Keratinocyte (primary cell): ENCODE data around the gene ENGASE. TPM values are rescaled to one million over a fixed set of nuclear protein-coding genes. Genes with fewer than 3 reads are reported as not detected.
"Not testable (repeated sequence)": the region's sequence is repeated elsewhere in the genome, so short reads cannot be mapped to it uniquely, and the experiment has no call there.

ENCODE experiments used
- DNase-seq: peaks from one replicate; pipeline ENCODE4 v3.0.0-alpha.2; 2011; ENCODE audit warnings: low read depth, missing footprints, low spot score
- FAIRE-seq: peaks from 2 replicates; lab custom pipeline; 2011; peaks lifted over from hg19 to GRCh38; lab: Jason Lieb, UNC
- H2AFZ ChIP-seq: 2 replicates; pipeline ENCODE4 v1.6.0; 2012; ENCODE audit warnings: low read length, control low read depth, inconsistent platforms; ENCODE audit not compliant: control insufficient read depth
- H3K27ac ChIP-seq: 2 replicates; pipeline ENCODE4 v1.5.1; 2011; ENCODE audit warnings: low read length; ENCODE audit not compliant: control insufficient read depth, insufficient read depth
- H3K27me3 ChIP-seq: 3 replicates; pipeline ENCODE4 v1.6.0; 2011; ENCODE audit warnings: low read length; ENCODE audit not compliant: control insufficient read depth, insufficient read depth; ENCODE audit errors: extremely low read depth
- H3K36me3 ChIP-seq, 2 experiments: 2 replicates in 1 of 2; 3 replicates in 1 of 2; pipeline ENCODE4 v1.5.1; 2011; ENCODE audit warnings: low read length in 2 of 2, mild to moderate bottlenecking in 1 of 2; ENCODE audit not compliant: control insufficient read depth in 2 of 2, insufficient read depth in 2 of 2; ENCODE audit errors: extremely low read depth in 1 of 2
- H3K4me1 ChIP-seq: 3 replicates; pipeline ENCODE4 v1.5.1; 2011; ENCODE audit warnings: low read length; ENCODE audit not compliant: control insufficient read depth, insufficient read depth; ENCODE audit errors: extremely low read depth
- H3K4me2 ChIP-seq: 3 replicates; pipeline ENCODE4 v1.6.0; 2011; ENCODE audit warnings: low read depth, low read length; ENCODE audit not compliant: control insufficient read depth, insufficient read depth; ENCODE audit errors: extremely low read depth
- H3K4me3 ChIP-seq, 3 experiments: fragments of 200-600 bp in 1 of 3; sonication (generic) in 1 of 3; 2 replicates in 2 of 3; 3 replicates in 1 of 3; pipeline ENCODE4 v1.5.1; 2011 to 2016; ENCODE audit warnings: low read length in 3 of 3, mild to moderate bottlenecking in 3 of 3, control low read depth in 2 of 3, inconsistent platforms in 1 of 3, low read depth in 1 of 3, mixed read lengths in 1 of 3, mixed run types in 1 of 3, moderate library complexity in 1 of 3; ENCODE audit not compliant: control insufficient read depth in 2 of 3, insufficient read depth in 2 of 3; ENCODE audit errors: extremely low read depth in 1 of 3
- H3K79me2 ChIP-seq: 2 replicates; pipeline ENCODE4 v1.6.0; 2012; ENCODE audit warnings: low read length; ENCODE audit not compliant: control insufficient read depth, insufficient read depth
- H3K9ac ChIP-seq: 3 replicates; pipeline ENCODE4 v1.6.0; 2011; ENCODE audit warnings: low read length; ENCODE audit not compliant: control insufficient read depth, insufficient read depth; ENCODE audit errors: extremely low read depth
- H3K9me1 ChIP-seq: 3 replicates; pipeline ENCODE4 v1.6.0; 2011; ENCODE audit warnings: low read length; ENCODE audit not compliant: control insufficient read depth, insufficient read depth; ENCODE audit errors: extremely low read depth
- H3K9me3 ChIP-seq: 2 replicates; pipeline ENCODE4 v1.5.1; 2012; ENCODE audit warnings: low read depth, low read length; ENCODE audit not compliant: control insufficient read depth
- H4K20me1 ChIP-seq: 3 replicates; pipeline ENCODE4 v1.6.0; 2011; ENCODE audit warnings: low read length; ENCODE audit not compliant: control insufficient read depth, insufficient read depth; ENCODE audit errors: extremely low read depth
- CTCF ChIP-seq, 3 experiments: IDR thresholded peaks in 1 of 3; conservative IDR thresholded peaks in 1 of 3; optimal IDR thresholded peaks in 1 of 3; 2 replicates in 2 of 3; 3 replicates in 1 of 3; pipeline versions ENCODE3 to v1.5.1; 2011; ENCODE audit warnings: low read length in 3 of 3, mild to moderate bottlenecking in 3 of 3, moderate library complexity in 2 of 3, control low read depth in 1 of 3, inconsistent platforms in 1 of 3; ENCODE audit not compliant: insufficient read depth in 2 of 3; ENCODE audit errors: extremely low read depth in 1 of 3
- EZH2 ChIP-seq: IDR thresholded peaks from one replicate; pipeline ENCODE4 v1.6.1; 2012; ENCODE audit warnings: inconsistent platforms, mild to moderate bottlenecking, low read length, moderate library complexity
- dilution Hi-C: fragments of 300-500 bp; cut with MboI; formaldehyde crosslinking; loops from one replicate; pipeline ENCODE4 v1.7.0; 2020; ENCODE audit warnings: low sequenced_read_pairs; ENCODE audit not compliant: extremely low pct_ligation_motif_present
- polyA plus RNA-seq, 5 experiments: library from polyadenylated mRNA; depleted of rRNA in 3 of 5; stranded (reverse) in 3 of 5; stranded (forward) in 1 of 5; unstranded in 1 of 5; fragments of >200 nt; gene quantifications; 1 replicate in 1 of 5; 2 replicates in 3 of 5; 3 replicates in 1 of 5; pipeline versions ENCODE4 v1.2.1 to v1.2.3, GENCODE V29; 2011 to 2012; ENCODE audit warnings: missing spikeins in 2 of 5, low read depth in 1 of 5, low replicate concordance in 1 of 5

The ENGASE gene
- polyA plus RNA-seq, 1 donor (not counting 4 experiments of a cell fraction or from before 2014, with no cell fraction given), result 6.6 TPM

- H3K4me2 ChIP-seq, result no peak overlapping the region
- H3K9me3 ChIP-seq, result no peaks in the 10 kb centered on the region
Observed at GRCh38 chr17:79073016-79073705, 1.5 kb upstream of the ENGASE start.

GRCh38 chr17:79073706-79074088 lies 927 bp upstream of the ENGASE start:
- no peaks in the 10 kb centered on the region for H3K79me2 ChIP-seq
- no peak overlapping the region for H2AFZ ChIP-seq
- dilution Hi-C loops, result no loop called here
- H3K9ac ChIP-seq, result no peak overlapping the region
- no peak overlapping the region for H3K4me3 ChIP-seq
- H3K27ac ChIP-seq, result no peak overlapping the region
- no peaks in the 10 kb centered on the region for H4K20me1 ChIP-seq
- no peak overlapping the region for H3K4me2 ChIP-seq
- TF ChIP-seq CTCF (optimal IDR thresholded peaks at IDR 0.05 in 1 of 3, IDR thresholded peaks at IDR 0.05 in 1 of 3, conservative IDR thresholded peaks at IDR 0.05 in 1 of 3; ENCODE audit: extremely low read depth in 1 of 3, insufficient read depth in 2 of 3, low read length in 3 of 3) (no peak), EZH2 (no peak)
- FAIRE-seq (no peak), DNase-seq (no peak)
- H3K9me3 ChIP-seq, result no peaks in the 10 kb centered on the region
- H3K27me3 ChIP-seq, result no peaks in the 10 kb centered on the region
- H3K9me1 ChIP-seq, result no peaks in the 10 kb centered on the region
- peaks cover 3 to 5% of the 10 kb centered on the region in 2 experiments for H3K36me3 ChIP-seq
- no peaks in the 10 kb centered on the region for H3K4me1 ChIP-seq

More at GRCh38 chr17:79073016-79073705, 1.5 kb upstream of the ENGASE start:
- FAIRE-seq (no peak), DNase-seq (no peak)
- no peaks in the 10 kb centered on the region for H3K36me3 ChIP-seq
- no peaks in the 10 kb centered on the region for H3K9me1 ChIP-seq
- no peak overlapping the region for H3K27ac ChIP-seq
- dilution Hi-C loops, result no loop called here
- no peak overlapping the region for H3K9ac ChIP-seq
- no peaks in the 10 kb centered on the region for H4K20me1 ChIP-seq
- TF ChIP-seq EZH2 (no peak), CTCF (optimal IDR thresholded peaks at IDR 0.05 in 1 of 3, IDR thresholded peaks at IDR 0.05 in 1 of 3, conservative IDR thresholded peaks at IDR 0.05 in 1 of 3; ENCODE audit: extremely low read depth in 1 of 3, insufficient read depth in 2 of 3, low read length in 3 of 3) (no peak)
- no peaks in the 10 kb centered on the region for H3K27me3 ChIP-seq
- H2AFZ ChIP-seq, result no peak overlapping the region
- H3K4me3 ChIP-seq, result no peak overlapping the region
- no peaks in the 10 kb centered on the region for H3K79me2 ChIP-seq
- H3K4me1 ChIP-seq, result no peaks in the 10 kb centered on the region

DNA sequence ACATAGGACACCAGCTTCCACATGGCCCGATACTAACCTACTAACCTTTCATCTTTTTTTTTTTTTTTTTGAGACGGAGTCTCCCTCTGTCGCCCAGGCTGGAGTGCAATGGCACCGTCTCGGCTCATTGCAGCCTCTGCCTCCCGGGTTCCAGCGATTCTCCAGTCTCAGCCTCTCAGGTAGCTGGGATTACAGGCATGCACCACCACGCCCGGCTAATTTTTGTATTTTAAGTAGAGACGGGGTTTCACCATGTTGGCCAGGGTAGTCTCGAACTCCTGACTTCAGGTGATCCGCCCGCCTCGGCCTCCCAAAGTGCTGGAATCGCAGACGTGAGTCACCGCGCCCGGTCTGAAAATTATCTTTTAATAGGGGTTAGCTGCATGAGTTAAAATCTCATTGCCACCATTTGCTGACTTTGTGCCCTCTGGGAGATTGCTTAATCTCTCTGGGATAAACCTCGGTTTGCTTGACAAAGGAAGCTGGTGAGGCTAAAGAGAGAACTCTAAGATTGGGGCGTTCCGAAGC lies 439 bp upstream of the ENGASE start:
- H3K9me1 ChIP-seq, dilution Hi-C loops, H4K20me1 ChIP-seq, H3K9ac ChIP-seq, FAIRE-seq, H3K36me3 ChIP-seq, H2AFZ ChIP-seq, H3K4me1 ChIP-seq, DNase-seq, H3K27ac ChIP-seq, H3K9me3 ChIP-seq, H3K27me3 ChIP-seq, H3K79me2 ChIP-seq: not testable (repeated sequence)
- peak overlapping the region in 1 of 3 experiments; percentile 38 for H3K4me3 ChIP-seq
- peak overlapping the region; percentile 41 for H3K4me2 ChIP-seq
